Measurements from ENCODE around the gene CFL2.

CFL2 gene

GRCh38 chr14:34668111-34668510 lies 46.3 kb downstream of the CFL2 start:
- no peak for DNase-seq

- no peak for DNase-seq
Observed at GRCh38 chr14:34667007-34667406, 47.4 kb downstream of the CFL2 start.

GRCh38 chr14:34665785-34666435 lies 48.5 kb downstream of the CFL2 start:
- no peak for DNase-seq

GRCh38 chr14:34662561-34663088 lies 51.8 kb downstream of the CFL2 start:
- no peak for DNase-seq

GRCh38 chr14:34660796-34661195 lies 53.6 kb downstream of the CFL2 start:
- DNase-seq, result no peak
